GM12878 (cell line): ENCODE data around the gene SERINC5. TPM values are rescaled to one million over a fixed set of nuclear protein-coding genes. Genes with fewer than 3 reads are reported as not detected.

Experiments used
- ATAC-seq: fragments of 200-7000 bp; cut with Tn5 transposase; 3 replicates; pipeline ENCODE4 v1.9.1; 2020; ENCODE audit warnings: mild to moderate bottlenecking, moderate library complexity
- BruUV-seq: library from RNA; stranded (reverse); fragments of 400-500 nt; replicated peaks from 2 replicates; lab custom pipeline; 2021; lab: Mats Ljungman, UMichigan
- CTCF ChIA-PET: fragments of 300-600 bp; sonication (Branson Sonifier 250); formaldehyde crosslinking; extraction: SDS; loops from one replicate; lab custom pipeline; 2021; ENCODE audit warnings: inconsistent platforms; lab: Yijun Ruan, JAX
- POLR2A ChIA-PET: fragments of 350-600 bp; formaldehyde crosslinking; extraction: SDS; loops from one replicate; lab custom pipeline; 2021; ENCODE audit warnings: inconsistent platforms; lab: Charles Lee
- RAD21 ChIA-PET: fragments of 300-600 bp; sonication (Branson Sonifier 250); formaldehyde crosslinking; loops from one replicate; lab custom pipeline; 2023; ENCODE audit warnings: antibody characterized with exemption; ENCODE audit not compliant: unreplicated experiment; lab: Charles Lee
- SMC1A ChIA-PET: fragments of 300-600 bp; sonication (Branson Sonifier 250); formaldehyde crosslinking; loops from one replicate; lab custom pipeline; 2023; ENCODE audit not compliant: unreplicated experiment, uncharacterized antibody; lab: Charles Lee
- DNase-seq: peaks from one replicate; pipeline ENCODE4 v3.0.0-alpha.2; 2011; ENCODE audit warnings: low read depth, low spot score
- FAIRE-seq: peaks from 3 replicates; lab custom pipeline; 2011; peaks lifted over from hg19 to GRCh38; lab: Jason Lieb, UNC
- H2AFZ ChIP-seq: 2 replicates; pipeline ENCODE4 v1.6.0; 2011; ENCODE audit warnings: low read depth, low read length, control low read depth; ENCODE audit not compliant: control insufficient read depth
- H3K27ac ChIP-seq: 2 replicates; pipeline ENCODE4 v1.5.1; 2011; ENCODE audit warnings: control low read depth; ENCODE audit not compliant: control insufficient read depth, insufficient read depth
- H3K27me3 ChIP-seq, 2 experiments: replicated peaks in 1 of 2; 2 replicates each; pipeline versions ENCODE4 v1.6.0 to v1.6.1; 2011; ENCODE audit warnings: low read length in 1 of 2; ENCODE audit not compliant: control insufficient read depth in 2 of 2, insufficient read depth in 2 of 2
- H3K36me3 ChIP-seq, 2 experiments: 2 replicates each; pipeline ENCODE4 v1.5.1; 2011; ENCODE audit warnings: low read length in 1 of 2; ENCODE audit not compliant: control insufficient read depth in 2 of 2, insufficient read depth in 2 of 2
- H3K4me1 ChIP-seq: 2 replicates; pipeline ENCODE4 v1.6.1; 2011; ENCODE audit warnings: mild to moderate bottlenecking, low read length, moderate library complexity, mixed read lengths; ENCODE audit not compliant: control insufficient read depth, insufficient read depth
- H3K4me2 ChIP-seq: 2 replicates; pipeline ENCODE4 v1.6.0; 2011; ENCODE audit warnings: control low read depth; ENCODE audit not compliant: control insufficient read depth, insufficient read depth
- H3K4me3 ChIP-seq: fragments of 200-600 bp; sonication (generic); 2 replicates; pipeline ENCODE4 v1.5.1; 2016
- H3K79me2 ChIP-seq: 2 replicates; pipeline ENCODE4 v1.6.0; 2011; ENCODE audit warnings: low read length; ENCODE audit not compliant: control insufficient read depth, insufficient read depth
- H3K9ac ChIP-seq: 2 replicates; pipeline ENCODE4 v1.8.0; 2011; ENCODE audit warnings: low read length, control low read depth, mixed read lengths; ENCODE audit not compliant: control insufficient read depth, insufficient read depth
- H3K9me3 ChIP-seq: replicated peaks from 3 replicates; pipeline ENCODE4 v1.5.1; 2011; ENCODE audit warnings: mild to moderate bottlenecking, low read length; ENCODE audit not compliant: control insufficient read depth, insufficient read depth
- H4K20me1 ChIP-seq: 2 replicates; pipeline ENCODE4 v1.6.0; 2011; ENCODE audit not compliant: control insufficient read depth, insufficient read depth
- BMI1 ChIP-seq: fragments of 450-650 bp; IDR thresholded peaks from 2 replicates; pipeline ENCODE4 v1.6.1; 2016; ENCODE audit warnings: mild to moderate bottlenecking, moderate library complexity, borderline replicate concordance
- EED ChIP-seq: sonication (generic); IDR thresholded peaks from 2 replicates; pipeline ENCODE4 v1.6.1; 2016; ENCODE audit warnings: antibody characterized with exemption, low read depth
- SUZ12 ChIP-seq: fragments of 200-600 bp; sonication (generic); IDR thresholded peaks from one replicate; pipeline ENCODE4 v1.6.1; 2018; ENCODE audit warnings: antibody characterized with exemption, mild to moderate bottlenecking; ENCODE audit not compliant: unreplicated experiment
- TCF3 ChIP-seq: IDR thresholded peaks from 2 replicates; pipeline ENCODE4 v1.6.1; 2012; ENCODE audit warnings: low read depth, mild to moderate bottlenecking, low read length, borderline replicate concordance; ENCODE audit not compliant: insufficient read depth
- ZNF274 ChIP-seq: IDR thresholded peaks from one replicate; pipeline ENCODE4 v1.8.0; 2011; ENCODE audit not compliant: insufficient read length, insufficient read depth
- WGBS: methylation state at CpG from one replicate; pipeline ENCODE4 v1.1.6; 2016; ENCODE audit warnings: low lambda C conversion rate; ENCODE audit not compliant: insufficient replicate concordance, insufficient coverage; ENCODE audit errors: missing lambda C conversion rate; 5-methylcytosine and 5-hydroxymethylcytosine counted together
- in situ Hi-C: fragments of 300-500 bp; cut with MboI; formaldehyde crosslinking; loops from 9 replicates; pipeline ENCODE4 v1.14.3; 2018; ENCODE audit warnings: mixed read lengths
- intact Hi-C: fragments of 100-400 bp; cut with micrococcal nuclease; formaldehyde crosslinking; loops from one replicate; pipeline ENCODE4 v1.14.2; 2022; ENCODE audit not compliant: unreplicated experiment
- polyA plus RNA-seq, 11 experiments: library from polyadenylated mRNA; depleted of rRNA in 4 of 11; unstranded in 6 of 11; stranded (reverse) in 5 of 11; fragments of >200 nt; fragmentation: Nextera tagmentation in 4 of 11; fragmentation: Illumina TruSeq in 1 of 11; extraction: Ambion mirVana in 4 of 11; extraction: Trizol in 1 of 11; gene quantifications; 1 replicate in 1 of 11; 2 replicates in 10 of 11; pipeline versions ENCODE4 v1.2.1 to v1.2.3, GENCODE V29; 2011 to 2016; ENCODE audit warnings: inconsistent platforms in 2 of 11, missing spikeins in 2 of 11, low read depth in 1 of 11
- total RNA-seq, 4 experiments: library from RNA; depleted of rRNA in 3 of 4; stranded (reverse); fragments of >200 nt in 3 of 4; fragmentation: Illumina TruSeq in 1 of 4; extraction: Trizol in 1 of 4; gene quantifications; 2 replicates each; pipeline versions ENCODE4 v1.2.1 to v1.2.3, GENCODE V29; 2013 to 2021
- TF ChIP-seq, protein P1 (sequence below): fragments of 150-350 bp; IDR thresholded peaks from 2 replicates; pipeline ENCODE4 v1.6.1; 2014; ENCODE audit warnings: mild to moderate bottlenecking, low read depth, low read length
- TF ChIP-seq, protein P2 (sequence below): IDR thresholded peaks from 2 replicates; pipeline ENCODE4 v1.6.1; 2012; ENCODE audit warnings: mild to moderate bottlenecking, low read depth, low read length

The SERINC5 gene
- total and polyA plus RNA-seq, 10 of the 15 experiments (the other 5 are each of a cell fraction or from before 2014, with no cell fraction given), result 0.66 to 7.0 (median 2.8) TPM

DNA sequence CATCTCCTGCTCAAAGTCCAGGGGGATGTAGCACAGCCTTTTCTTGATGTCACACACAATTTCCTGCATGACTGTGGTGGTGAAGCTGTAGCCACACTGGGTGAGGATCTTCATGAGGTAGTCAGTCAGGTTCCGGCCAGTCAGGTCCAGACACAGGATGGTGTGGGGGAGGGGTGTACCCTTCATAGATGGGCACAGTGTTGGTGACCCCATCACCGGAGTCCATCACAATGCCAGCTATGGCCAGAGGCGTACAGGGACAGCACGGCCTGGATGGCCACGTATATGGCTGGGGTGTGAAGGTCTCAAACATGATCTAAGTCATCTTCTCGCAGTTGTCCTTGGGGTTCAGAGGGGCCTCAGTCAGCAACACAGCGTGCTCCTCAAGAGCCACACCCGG, 44.3 kb upstream of the SERINC5 start:
- BruUV-seq, result no TSS peak
- SMC1A ChIA-PET, result no interaction called here
- H3K4me2 ChIP-seq, result no peak overlapping the region
- no peaks in the 10 kb centered on the region for H3K27me3 ChIP-seq
- H3K9ac ChIP-seq, result no peak overlapping the region
- 81% methylated on average over 8 of the region's 8 CpGs for WGBS
- POLR2A ChIA-PET, result no interaction called here
- H2AFZ ChIP-seq, result no peak overlapping the region
- no peak for FAIRE-seq
- no peak for DNase-seq
- ATAC-seq, result no peak
- in situ Hi-C loops (no loop called here), intact Hi-C loops (no loop called here)
- no peaks in the 10 kb centered on the region for H3K9me3 ChIP-seq
- CTCF ChIA-PET, result no interaction called here
- no peak overlapping the region for H3K4me3 ChIP-seq
- no peaks in the 10 kb centered on the region for H3K4me1 ChIP-seq
- no peaks in the 10 kb centered on the region for H4K20me1 ChIP-seq
- RAD21 ChIA-PET, result no interaction called here
- no peaks in the 10 kb centered on the region for H3K79me2 ChIP-seq
- no peak overlapping the region for H3K27ac ChIP-seq
- no peaks in the 10 kb centered on the region for H3K36me3 ChIP-seq
- TF ChIP-seq BMI1, result no peak
- TF ChIP-seq TCF3, result no peak
- no peak for TF ChIP-seq EED
- TF ChIP-seq, protein P1, sequence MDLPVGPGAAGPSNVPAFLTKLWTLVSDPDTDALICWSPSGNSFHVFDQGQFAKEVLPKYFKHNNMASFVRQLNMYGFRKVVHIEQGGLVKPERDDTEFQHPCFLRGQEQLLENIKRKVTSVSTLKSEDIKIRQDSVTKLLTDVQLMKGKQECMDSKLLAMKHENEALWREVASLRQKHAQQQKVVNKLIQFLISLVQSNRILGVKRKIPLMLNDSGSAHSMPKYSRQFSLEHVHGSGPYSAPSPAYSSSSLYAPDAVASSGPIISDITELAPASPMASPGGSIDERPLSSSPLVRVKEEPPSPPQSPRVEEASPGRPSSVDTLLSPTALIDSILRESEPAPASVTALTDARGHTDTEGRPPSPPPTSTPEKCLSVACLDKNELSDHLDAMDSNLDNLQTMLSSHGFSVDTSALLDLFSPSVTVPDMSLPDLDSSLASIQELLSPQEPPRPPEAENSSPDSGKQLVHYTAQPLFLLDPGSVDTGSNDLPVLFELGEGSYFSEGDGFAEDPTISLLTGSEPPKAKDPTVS, result no peak
- TF ChIP-seq, protein P2, sequence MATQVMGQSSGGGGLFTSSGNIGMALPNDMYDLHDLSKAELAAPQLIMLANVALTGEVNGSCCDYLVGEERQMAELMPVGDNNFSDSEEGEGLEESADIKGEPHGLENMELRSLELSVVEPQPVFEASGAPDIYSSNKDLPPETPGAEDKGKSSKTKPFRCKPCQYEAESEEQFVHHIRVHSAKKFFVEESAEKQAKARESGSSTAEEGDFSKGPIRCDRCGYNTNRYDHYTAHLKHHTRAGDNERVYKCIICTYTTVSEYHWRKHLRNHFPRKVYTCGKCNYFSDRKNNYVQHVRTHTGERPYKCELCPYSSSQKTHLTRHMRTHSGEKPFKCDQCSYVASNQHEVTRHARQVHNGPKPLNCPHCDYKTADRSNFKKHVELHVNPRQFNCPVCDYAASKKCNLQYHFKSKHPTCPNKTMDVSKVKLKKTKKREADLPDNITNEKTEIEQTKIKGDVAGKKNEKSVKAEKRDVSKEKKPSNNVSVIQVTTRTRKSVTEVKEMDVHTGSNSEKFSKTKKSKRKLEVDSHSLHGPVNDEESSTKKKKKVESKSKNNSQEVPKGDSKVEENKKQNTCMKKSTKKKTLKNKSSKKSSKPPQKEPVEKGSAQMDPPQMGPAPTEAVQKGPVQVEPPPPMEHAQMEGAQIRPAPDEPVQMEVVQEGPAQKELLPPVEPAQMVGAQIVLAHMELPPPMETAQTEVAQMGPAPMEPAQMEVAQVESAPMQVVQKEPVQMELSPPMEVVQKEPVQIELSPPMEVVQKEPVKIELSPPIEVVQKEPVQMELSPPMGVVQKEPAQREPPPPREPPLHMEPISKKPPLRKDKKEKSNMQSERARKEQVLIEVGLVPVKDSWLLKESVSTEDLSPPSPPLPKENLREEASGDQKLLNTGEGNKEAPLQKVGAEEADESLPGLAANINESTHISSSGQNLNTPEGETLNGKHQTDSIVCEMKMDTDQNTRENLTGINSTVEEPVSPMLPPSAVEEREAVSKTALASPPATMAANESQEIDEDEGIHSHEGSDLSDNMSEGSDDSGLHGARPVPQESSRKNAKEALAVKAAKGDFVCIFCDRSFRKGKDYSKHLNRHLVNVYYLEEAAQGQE, result no peak
- TF ChIP-seq SUZ12, result no peak
- no peak for TF ChIP-seq ZNF274
- TF ChIP-seq, all 136 proteins: peak for 0
